Measurements from ENCODE around the gene IL12RB1.
A peak's percentile ranks its signal among the peaks of the same experiment; 100 is the strongest.
"Not testable (repeated sequence)": the region's sequence is repeated elsewhere in the genome, so short reads cannot be mapped to it uniquely, and the experiment has no call there.

The IL12RB1 gene

GRCh38 chr19:18118420-18119012 is 31.8 kb upstream of the IL12RB1 start:
- peaks cover 34% of the 10 kb centered on the region for H3K4me1 Mint-ChIP-seq

GRCh38 chr19:18117692-18118378 is 31.1 kb upstream of the IL12RB1 start:
- Mint-ChIP-seq H3K27ac (peak overlapping the region; percentile 93), H3K4me3 (peak overlapping the region; percentile 86), H3K27me3 (no peaks in the 10 kb centered on the region), H3K4me1 (peaks cover 40% of the 10 kb centered on the region), H3K9me3 (no peaks in the 10 kb centered on the region), H3K36me3 (peaks cover 3% of the 10 kb centered on the region)

More at GRCh38 chr19:18118420-18119012, 31.8 kb upstream of the IL12RB1 start:
- Mint-ChIP-seq H3K4me3 (peak overlapping the region; percentile 86), H3K27ac (peak overlapping the region; percentile 82), H3K27me3 (no peaks in the 10 kb centered on the region), H3K36me3 (peaks cover 3% of the 10 kb centered on the region), H3K9me3 (no peaks in the 10 kb centered on the region)

GRCh38 chr19:18117364-18117691 is 30.6 kb upstream of the IL12RB1 start:
- Mint-ChIP-seq H3K36me3 (peaks cover 3% of the 10 kb centered on the region), H3K27ac (peak overlapping the region; percentile 93), H3K27me3 (no peaks in the 10 kb centered on the region), H3K9me3 (no peaks in the 10 kb centered on the region), H3K4me3 (peak overlapping the region; percentile 84), H3K4me1 (peaks cover 44% of the 10 kb centered on the region)

DNA sequence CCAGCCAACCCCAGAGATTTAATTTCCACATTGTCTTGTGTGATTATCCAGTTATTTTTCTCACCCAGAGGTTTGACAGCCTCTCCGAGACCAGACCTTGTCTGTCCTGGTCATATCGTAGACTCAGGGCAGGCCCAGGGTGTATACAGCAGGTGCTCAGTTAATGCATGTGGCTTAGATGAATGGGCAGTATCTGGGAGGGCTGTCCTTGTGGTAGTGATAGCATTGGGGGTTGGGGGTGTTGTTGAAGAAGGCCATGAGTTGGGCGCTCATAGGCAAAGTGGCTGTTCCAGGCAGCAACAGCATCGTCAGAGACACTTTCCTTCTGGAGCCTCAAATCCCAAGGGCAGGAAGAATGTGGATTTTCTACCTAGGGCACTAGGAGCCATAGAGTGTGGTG is 27.7 kb upstream of the IL12RB1 start:
- Mint-ChIP-seq H3K4me3 (no peak overlapping the region), H3K27ac (no peak overlapping the region), H3K9me3 (no peaks in the 10 kb centered on the region), H3K36me3 (no peaks in the 10 kb centered on the region), H3K4me1 (peaks cover 40% of the 10 kb centered on the region), H3K27me3 (no peaks in the 10 kb centered on the region)

DNA sequence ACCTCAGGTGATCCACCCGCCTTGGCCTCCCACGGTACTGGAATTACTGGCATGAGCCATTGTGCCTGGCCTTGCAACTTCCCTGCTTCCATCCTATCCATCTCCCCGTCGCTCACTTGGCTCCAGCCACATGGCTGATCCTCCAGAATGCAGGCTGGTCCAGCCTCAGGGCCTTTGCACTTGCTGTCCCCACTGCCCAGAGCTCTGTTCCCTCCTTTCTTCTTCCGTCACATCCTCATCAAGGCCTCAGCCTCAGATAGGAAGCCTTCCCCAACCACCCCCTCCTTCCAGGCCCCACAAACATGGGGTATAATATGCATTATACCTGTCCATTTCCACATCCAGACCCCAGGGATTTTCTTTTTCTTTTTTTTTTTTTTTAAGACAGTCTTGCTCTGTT is 27.1 kb upstream of the IL12RB1 start:
- Mint-ChIP-seq H3K36me3 (no peaks in the 10 kb centered on the region), H3K9me3 (no peaks in the 10 kb centered on the region), H3K27me3 (no peaks in the 10 kb centered on the region), H3K4me1 (peaks cover 40% of the 10 kb centered on the region), H3K4me3 (no peak overlapping the region), H3K27ac (no peak overlapping the region)

- H3K9me3 Mint-ChIP-seq, result no peaks in the 10 kb centered on the region
- H3K4me3 Mint-ChIP-seq, result no peak overlapping the region
- no peaks in the 10 kb centered on the region for H3K27me3 Mint-ChIP-seq
- no peak overlapping the region for H3K27ac Mint-ChIP-seq
- peaks cover 39% of the 10 kb centered on the region for H3K4me1 Mint-ChIP-seq
- no peaks in the 10 kb centered on the region for H3K36me3 Mint-ChIP-seq
Measured at GRCh38 chr19:18112989-18113478, 26.3 kb upstream of the IL12RB1 start.

GRCh38 chr19:18110609-18111232 is 24.0 kb upstream of the IL12RB1 start:
- H3K27me3 Mint-ChIP-seq, result no peaks in the 10 kb centered on the region
- peak overlapping the region; percentile 58 for H3K4me3 Mint-ChIP-seq
- H3K9me3 Mint-ChIP-seq, result no peaks in the 10 kb centered on the region
- no peaks in the 10 kb centered on the region for H3K36me3 Mint-ChIP-seq
- H3K27ac Mint-ChIP-seq, result no peak overlapping the region
- peaks cover 28% of the 10 kb centered on the region for H3K4me1 Mint-ChIP-seq

DNA sequence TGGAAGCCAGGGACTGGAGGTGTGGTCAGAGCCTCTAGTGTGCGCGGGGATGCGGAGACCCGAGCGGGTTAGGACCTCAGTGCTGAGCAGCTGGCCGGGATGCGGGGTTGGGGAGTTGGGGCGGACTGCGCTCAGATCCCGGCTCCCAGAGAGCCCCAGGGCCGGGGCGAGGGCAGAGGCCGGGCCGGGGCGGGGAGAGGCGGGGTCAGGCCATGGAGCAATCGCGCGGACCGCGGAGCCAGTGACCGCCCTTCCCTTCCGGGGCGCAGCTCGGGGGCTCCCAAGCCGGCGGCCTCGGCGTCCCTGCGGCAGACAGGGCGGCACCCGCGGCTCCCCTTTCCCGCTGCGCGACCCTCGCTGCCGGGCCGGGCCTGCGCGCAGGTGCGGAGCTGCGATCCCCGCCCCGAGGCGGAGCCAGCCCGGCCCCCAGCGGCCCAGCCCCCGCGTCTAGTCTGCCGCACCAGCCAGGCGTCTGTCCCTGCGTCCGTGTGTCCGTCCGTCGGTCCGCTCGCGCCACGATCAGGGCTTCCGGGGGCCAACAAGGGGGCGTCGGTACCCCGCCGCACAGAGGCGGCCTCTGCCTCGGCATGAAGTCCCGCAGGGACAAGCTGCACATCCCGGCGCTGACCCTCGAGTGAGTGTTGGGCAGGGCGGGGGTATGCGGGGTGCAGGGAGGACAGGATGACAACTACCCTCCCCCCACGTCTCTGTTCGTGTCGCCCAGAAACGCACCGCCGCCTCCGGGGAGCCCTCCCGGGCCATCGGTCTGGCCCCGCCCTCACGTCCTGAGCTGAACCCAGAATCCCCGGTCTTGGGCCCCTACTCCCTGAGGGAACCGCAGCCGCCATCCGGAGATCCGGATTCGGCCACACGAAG is 23.2 kb upstream of the IL12RB1 start:
- H3K27ac Mint-ChIP-seq, result no peak overlapping the region
- no peaks in the 10 kb centered on the region for H3K9me3 Mint-ChIP-seq
- peaks cover 25% of the 10 kb centered on the region for H3K4me1 Mint-ChIP-seq
- no peaks in the 10 kb centered on the region for H3K36me3 Mint-ChIP-seq
- no peaks in the 10 kb centered on the region for H3K27me3 Mint-ChIP-seq
- peak overlapping the region; percentile 89 for H3K4me3 Mint-ChIP-seq

GRCh38 chr19:18109341-18109732 is 22.6 kb upstream of the IL12RB1 start:
- Mint-ChIP-seq H3K9me3 (no peaks in the 10 kb centered on the region), H3K36me3 (no peaks in the 10 kb centered on the region), H3K27me3 (no peaks in the 10 kb centered on the region), H3K27ac (no peak overlapping the region), H3K4me1 (peaks cover 31% of the 10 kb centered on the region), H3K4me3 (peak overlapping the region; percentile 89)

- H3K4me3 Mint-ChIP-seq, result peak overlapping the region; percentile 89
- no peaks in the 10 kb centered on the region for H3K36me3 Mint-ChIP-seq
- H3K9me3 Mint-ChIP-seq, result no peaks in the 10 kb centered on the region
- H3K4me1 Mint-ChIP-seq, result peaks cover 31% of the 10 kb centered on the region
- H3K27ac Mint-ChIP-seq, result peak overlapping the region; percentile 81
- no peaks in the 10 kb centered on the region for H3K27me3 Mint-ChIP-seq
Measured at GRCh38 chr19:18108897-18109296, 22.2 kb upstream of the IL12RB1 start.

DNA sequence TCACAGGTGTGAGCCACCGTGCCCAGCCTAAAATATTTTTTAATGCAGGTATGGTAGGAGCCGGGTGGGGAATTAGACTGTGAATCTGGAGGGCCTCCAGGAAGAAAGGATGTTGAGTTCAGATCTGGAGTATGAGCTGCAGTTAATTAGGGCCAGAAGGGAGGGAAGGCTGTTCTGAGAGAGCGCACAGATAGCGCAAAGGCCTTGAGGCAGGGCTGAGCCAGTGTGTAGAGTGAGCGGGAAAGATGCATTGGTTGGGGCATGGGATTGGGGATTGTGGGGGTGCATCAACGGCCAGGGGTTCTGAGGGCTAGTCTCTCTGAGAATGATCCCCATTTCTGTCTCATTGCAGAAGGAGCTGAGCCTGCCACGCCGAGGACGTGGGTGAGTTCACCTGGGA is 20.5 kb upstream of the IL12RB1 start:
- H3K4me3 Mint-ChIP-seq, result no peak overlapping the region
- H3K36me3 Mint-ChIP-seq, result no peaks in the 10 kb centered on the region
- peaks cover 24% of the 10 kb centered on the region for H3K4me1 Mint-ChIP-seq
- no peaks in the 10 kb centered on the region for H3K27me3 Mint-ChIP-seq
- no peak overlapping the region for H3K27ac Mint-ChIP-seq
- no peaks in the 10 kb centered on the region for H3K9me3 Mint-ChIP-seq

DNA sequence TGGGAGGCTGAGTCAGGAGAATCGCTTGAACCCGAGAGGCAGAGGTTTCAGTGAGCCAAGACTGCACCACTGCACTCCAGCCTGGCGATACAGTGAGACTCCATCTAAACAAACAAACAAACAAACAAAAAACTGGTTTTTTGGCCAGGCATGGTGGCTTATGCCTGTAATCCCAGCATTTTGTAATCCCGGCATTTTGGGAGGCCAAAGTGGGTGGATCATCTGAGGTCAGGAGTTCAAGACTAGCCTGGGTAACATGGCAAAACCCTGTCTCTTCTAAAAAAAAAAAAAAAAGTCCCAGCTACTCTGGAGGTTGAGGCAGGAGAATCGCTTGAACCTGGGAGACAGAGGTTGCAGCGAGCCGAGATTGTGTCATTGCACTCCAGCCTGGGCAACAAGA is 18.5 kb upstream of the IL12RB1 start:
- not testable (repeated sequence) for H3K27ac Mint-ChIP-seq, H3K27me3 Mint-ChIP-seq, H3K9me3 Mint-ChIP-seq, H3K36me3 Mint-ChIP-seq, H3K4me3 Mint-ChIP-seq
- peaks cover 18% of the 10 kb centered on the region for H3K4me1 Mint-ChIP-seq

DNA sequence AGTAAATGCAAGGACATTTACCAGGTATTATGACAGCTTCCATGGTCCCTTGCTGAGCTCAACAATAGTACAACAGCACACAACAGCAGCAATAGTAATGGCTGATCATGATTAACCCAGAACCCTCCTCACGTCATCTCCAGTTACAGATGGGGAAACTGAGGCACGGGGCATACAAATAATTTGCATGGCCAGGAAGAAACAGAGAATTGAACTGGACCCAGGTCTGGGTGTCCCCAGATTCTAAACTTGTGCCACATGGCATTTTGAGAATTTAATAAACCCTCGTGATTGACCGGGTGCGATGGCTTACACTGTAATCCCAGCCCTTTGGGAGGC is 18.0 kb upstream of the IL12RB1 start:
- Mint-ChIP-seq H3K4me3 (peak overlapping the region; percentile 74), H3K9me3 (no peaks in the 10 kb centered on the region), H3K36me3 (no peaks in the 10 kb centered on the region), H3K27ac (no peak overlapping the region), H3K27me3 (no peaks in the 10 kb centered on the region), H3K4me1 (peaks cover 19% of the 10 kb centered on the region)

- no peaks in the 10 kb centered on the region for H3K36me3 Mint-ChIP-seq
- H3K4me3 Mint-ChIP-seq, result no peak overlapping the region
- H3K27ac Mint-ChIP-seq, result no peak overlapping the region
- H3K9me3 Mint-ChIP-seq, result no peaks in the 10 kb centered on the region
- no peaks in the 10 kb centered on the region for H3K27me3 Mint-ChIP-seq
- H3K4me1 Mint-ChIP-seq, result peaks cover 28% of the 10 kb centered on the region
Measured at GRCh38 chr19:18102916-18103542, 16.3 kb upstream of the IL12RB1 start.

GRCh38 chr19:18101268-18101667 is 14.5 kb upstream of the IL12RB1 start:
- no peak overlapping the region for H3K4me3 Mint-ChIP-seq
- H3K4me1 Mint-ChIP-seq, result peaks cover 31% of the 10 kb centered on the region
- H3K9me3 Mint-ChIP-seq, result no peaks in the 10 kb centered on the region
- H3K36me3 Mint-ChIP-seq, result no peaks in the 10 kb centered on the region
- no peaks in the 10 kb centered on the region for H3K27me3 Mint-ChIP-seq
- H3K27ac Mint-ChIP-seq, result no peak overlapping the region

Measured in activated naive CD4-positive, alpha-beta T cell treated with anti-CD3 and anti-CD28 coated beads, Interleukin-2, amount 50 U/mL, for 24 hours (primary cell).